GM19023 (cell line): Measurements from ENCODE around the gene CSF1.

Experiments
- ATAC-seq: cut with Tn5 transposase; IDR thresholded peaks from one replicate; pipeline ENCODE4 v1.9.1; 2021; ENCODE audit warnings: mild to moderate bottlenecking, moderate library complexity; ENCODE audit not compliant: unreplicated experiment

CSF1 gene

DNA sequence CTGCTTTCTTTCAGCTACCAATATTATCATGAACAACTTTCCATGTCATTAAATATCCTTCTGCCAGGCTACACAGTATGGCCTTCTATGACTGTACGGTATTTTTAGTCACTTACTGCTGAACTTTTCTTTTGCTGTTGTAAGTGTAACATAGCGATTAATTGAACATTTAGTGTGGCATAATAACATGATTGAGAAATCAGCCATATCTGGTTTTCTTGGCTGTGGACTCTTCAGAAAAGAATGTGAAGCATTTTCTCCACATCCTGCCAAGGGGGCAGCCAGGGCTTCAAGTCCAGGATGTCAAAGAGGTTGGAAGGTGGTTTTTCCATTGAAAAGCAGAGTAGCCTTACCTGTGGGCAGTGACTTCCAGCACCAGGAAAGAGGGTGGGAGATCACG lies 65.1 kb downstream of the CSF1 start:
- ATAC-seq: no peak

DNA sequence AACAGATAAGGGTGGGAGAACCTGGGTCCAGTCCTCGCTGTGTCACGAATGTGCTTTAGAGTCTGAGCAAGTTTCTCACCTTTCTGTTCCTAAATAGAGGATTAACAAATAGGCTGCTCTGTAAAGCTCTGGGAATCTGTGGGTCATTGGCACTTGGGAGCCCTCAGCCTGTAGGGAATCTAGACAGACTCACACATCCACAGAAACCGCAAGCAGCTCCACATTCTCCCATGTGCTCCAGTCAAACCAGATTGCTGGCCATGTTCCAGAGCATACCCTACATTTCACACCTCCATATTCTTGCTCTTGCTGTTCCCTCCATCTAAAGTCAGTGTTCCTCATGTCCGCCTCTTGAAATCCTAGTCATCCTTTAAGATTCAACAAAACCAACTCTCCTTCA lies 66.1 kb downstream of the CSF1 start:
- no peak for ATAC-seq

DNA sequence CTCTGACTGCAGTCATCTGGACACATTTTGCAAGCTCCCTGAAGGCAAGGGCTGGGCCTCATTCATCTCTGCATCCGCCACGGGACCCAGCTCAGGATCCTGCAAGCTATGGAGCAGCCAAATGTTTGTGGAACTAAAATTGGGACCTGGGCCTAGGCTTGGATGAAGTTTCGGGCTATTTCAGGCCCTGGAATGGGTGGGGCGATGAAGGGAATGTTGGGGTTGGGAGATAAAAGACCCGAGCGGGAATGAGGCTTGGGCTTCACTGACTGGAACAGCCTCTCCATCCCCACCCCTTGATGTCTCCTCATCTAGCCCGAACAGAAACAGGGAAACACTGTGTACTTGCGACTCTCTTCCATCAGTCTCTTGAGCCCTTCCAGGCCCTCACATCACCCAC lies 66.6 kb downstream of the CSF1 start:
- ATAC-seq: no peak

DNA sequence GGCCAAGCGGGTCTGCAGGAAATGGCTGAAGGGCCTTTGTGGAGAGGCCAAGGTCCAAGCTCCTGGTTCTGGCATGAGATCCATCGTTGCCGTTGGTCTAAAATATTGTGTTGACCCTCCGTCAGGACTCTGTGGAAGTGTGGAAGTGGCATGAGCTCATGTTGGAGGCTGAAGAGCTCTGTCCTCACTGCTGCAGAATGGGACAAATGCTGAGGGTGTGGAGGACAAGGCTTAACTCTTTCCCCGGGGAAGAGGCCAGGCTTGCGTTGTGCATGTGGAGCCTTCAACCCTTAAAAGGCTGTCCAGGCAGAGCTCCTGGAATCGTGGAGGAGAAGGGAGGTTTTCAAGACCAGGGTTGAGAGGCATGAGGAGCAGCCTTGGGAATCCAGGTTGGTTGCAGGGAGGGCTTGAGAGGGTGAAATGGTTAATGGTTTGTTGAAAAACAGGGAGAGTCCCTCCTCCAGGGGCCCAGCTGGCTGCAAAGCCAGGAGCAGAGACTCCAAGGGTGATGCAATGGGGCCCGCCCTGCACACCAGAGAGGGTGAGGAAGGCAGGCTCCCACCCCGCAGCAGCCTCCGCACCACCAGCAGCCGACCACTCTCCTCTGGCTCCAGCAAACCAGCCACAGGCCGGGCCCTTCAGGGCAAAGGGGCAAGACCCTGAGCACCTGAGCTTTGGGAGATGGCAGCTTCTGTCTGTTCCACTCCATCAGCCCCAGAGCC lies 67.2 kb downstream of the CSF1 start:
- no peak for ATAC-seq

DNA sequence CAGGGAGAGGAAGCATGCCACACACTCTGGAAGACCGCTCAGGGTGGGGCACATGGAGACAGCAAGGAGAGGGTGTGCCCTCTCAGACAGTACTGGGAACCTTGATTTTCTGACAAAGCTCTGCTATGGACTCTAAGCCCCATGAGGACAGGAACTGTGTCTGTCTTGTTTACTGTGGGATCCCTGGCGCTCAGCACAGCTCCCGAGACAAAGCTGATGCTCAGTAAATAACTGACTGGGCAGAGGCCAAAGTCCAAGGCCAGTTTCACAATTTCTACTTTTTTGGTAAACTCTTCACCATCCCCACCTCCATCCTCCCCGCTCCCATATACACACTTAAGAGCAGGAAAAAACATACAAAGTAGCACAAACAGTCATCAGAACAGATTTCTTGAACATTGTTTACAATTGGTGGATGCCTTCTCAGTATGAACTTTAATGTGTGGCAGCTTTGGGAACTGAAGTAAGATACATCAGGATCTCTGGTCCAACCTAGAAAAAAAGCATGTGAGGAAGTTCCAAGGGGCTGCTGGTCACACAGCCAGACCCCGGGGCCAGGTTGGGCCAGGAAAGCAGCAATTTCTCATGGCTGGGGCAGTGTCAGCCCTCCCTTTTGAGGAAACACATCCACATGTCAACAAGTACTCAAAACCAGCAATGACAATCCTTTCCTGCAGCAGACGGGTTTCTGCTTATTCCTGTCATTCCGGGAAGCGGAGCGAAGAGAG lies 68.3 kb downstream of the CSF1 start:
- ATAC-seq: no peak

DNA sequence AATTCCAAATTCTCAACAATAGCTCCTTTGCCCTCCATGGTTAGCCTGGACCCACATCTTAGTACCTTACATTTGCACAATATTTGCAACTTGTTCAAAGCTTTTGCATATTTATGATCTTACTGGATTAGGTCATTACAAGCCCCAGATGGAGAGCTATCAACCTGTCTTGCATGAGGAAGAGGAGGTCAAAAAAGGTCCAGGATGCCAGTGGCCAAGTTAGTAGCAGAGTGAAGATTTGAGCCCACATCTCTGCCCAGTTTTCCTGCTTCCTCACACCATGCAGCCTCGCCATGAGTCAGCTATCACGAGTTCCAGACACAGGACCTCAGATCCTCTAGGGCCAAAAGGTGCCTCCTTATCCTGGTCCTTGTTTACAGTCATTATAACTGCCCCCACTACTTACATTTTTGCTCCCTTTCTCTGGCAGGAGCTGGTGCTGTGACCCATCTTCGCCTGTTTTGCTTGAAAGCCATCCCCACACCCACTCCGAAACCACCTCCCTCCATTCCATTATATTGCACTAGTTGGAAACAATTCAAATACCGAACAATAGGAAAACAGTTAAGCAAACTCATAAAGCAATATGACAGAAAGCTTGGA lies 68.9 kb downstream of the CSF1 start:
- ATAC-seq: no peak
